Activated naive CD4-positive, alpha-beta T cell (primary cell): ENCODE data around the gene ZNRF3.
"Not testable (repeated sequence)": the region's sequence is repeated elsewhere in the genome, so short reads cannot be mapped to it uniquely, and the experiment has no call there.

Experiments
- DNase-seq, 4 experiments: peaks; one replicate each; lab custom pipeline; 2025; lab: John Stamatoyannopoulos, UW

Gene ZNRF3

DNA sequence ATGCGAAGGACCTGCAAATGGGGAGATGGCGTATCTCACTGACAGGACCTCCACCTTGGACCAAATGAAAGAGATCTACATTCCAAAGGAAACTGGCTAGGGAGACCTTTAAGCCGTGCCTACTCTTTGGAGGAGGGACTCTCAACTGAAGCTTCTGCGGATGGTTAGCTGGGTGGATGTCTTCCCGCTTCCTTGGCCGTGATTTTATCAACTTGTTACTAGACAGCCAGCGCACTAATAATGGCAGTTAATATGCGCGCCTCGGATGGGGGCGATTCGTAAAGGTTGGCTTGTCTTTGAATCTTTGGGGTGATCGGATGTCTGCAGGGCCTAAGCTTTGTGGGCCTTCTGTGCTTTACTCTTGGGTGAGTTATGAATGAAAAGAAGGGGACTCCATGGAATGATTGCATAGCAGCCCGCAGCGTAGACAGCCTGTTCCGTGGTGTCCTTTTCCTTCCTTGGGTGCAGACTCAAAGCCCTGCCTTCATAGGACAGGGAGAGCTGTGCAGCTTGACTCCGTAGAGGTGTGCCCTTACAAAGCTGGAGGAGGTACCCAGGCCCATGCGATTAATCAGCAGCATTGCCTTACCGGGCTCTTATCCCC is 1.5 kb downstream of the ZNRF3 start:
- DNase-seq: no peak

DNA sequence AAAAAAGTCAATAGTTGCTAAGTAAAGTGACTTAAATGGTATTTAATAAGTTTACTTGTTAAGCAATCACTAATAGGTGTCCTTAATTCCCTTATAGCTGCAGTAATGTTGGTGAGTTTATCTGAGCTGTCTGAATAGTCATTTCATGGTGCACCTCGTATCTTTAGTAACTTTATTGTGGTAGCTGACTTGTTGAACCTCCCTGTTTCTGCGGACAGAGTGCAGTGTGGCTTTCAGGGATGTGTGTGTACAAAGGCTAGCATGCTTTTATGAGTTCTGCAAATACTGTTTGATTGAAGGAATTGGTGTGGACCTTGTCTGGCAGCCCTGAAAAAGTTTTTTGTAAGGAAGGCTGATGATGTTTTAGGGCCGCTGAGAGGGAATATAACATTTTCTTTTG is 2.6 kb downstream of the ZNRF3 start:
- no peak for DNase-seq

DNA sequence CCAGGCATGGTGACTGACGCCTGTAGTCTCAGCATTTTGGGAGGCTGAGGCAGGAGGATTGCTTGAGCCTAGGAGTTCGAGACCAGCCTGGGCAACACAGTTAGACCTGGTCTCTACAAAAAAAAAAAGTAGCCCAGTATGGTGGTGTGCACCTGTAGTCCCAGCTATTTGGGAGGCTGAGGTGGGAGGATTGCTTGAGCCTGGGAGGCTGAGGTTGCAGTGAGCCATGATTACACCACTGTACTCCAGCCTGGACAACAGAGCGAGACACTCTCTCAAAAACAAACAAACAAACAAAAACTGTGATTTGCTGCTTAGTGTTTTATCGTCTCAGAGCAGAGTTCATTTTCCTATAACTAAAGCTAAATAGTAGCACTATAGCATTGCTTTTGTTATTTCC is 3.3 kb downstream of the ZNRF3 start:
- DNase-seq: not testable (repeated sequence)

DNA sequence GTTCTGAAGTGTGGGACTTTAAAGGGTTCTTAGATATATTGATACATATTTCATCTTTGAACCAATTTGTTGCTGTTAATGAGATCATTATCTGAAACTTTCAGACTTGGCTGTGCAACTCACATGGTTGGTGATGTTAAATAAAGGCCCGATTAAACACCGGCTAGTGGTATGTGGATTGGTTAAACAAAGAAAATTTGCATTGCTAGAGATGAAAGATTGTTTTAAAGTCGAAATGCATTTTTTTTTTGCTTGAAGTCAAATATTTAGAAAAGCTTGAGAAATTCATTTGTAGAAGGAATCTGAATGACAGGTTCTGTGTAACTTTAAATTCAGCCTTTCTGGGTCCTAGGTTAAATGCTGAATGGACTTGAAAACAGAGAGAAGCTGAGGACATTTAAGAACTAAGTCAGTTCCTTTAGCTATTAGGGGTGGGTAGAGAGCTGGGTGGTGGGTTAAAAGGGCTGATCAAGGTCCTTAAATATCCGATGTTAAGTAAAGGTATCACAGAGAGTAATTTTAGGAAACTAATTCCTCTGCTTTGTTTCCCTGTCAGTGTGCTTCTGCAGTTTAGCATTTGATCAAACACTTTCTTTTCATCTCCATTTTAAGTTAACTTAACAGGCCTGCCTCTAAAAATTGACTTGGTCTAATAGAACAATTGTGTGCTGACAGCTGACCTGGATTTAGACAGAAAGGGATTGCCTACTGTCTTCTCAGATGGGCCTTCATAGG is 4.5 kb downstream of the ZNRF3 start:
- DNase-seq: no peak

DNA sequence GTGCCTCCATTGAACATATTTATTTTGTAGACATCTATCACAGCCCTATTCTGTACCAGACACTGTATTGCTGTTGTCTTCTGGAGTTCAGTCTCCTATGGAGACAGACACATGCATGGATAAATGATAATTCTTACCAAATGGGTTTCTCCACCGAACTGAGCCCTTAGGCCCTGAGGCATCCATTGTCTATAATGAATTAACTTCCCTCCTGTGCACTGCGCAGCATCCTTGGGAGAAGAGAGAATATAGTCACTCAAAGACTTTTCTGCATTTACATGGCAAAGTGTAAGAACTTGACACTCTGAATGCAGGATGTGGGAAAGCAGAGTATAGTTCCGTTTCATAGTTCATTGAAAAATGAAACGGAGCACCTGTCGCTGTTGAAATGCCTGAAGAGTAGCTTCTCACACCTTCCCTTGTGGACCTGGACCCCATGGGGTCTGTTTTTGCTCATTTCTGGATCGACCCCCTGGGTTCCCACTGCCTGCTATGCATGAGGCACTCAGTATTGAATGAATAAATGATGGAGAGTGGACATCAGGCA is 6.2 kb downstream of the ZNRF3 start:
- no peak for DNase-seq

DNA sequence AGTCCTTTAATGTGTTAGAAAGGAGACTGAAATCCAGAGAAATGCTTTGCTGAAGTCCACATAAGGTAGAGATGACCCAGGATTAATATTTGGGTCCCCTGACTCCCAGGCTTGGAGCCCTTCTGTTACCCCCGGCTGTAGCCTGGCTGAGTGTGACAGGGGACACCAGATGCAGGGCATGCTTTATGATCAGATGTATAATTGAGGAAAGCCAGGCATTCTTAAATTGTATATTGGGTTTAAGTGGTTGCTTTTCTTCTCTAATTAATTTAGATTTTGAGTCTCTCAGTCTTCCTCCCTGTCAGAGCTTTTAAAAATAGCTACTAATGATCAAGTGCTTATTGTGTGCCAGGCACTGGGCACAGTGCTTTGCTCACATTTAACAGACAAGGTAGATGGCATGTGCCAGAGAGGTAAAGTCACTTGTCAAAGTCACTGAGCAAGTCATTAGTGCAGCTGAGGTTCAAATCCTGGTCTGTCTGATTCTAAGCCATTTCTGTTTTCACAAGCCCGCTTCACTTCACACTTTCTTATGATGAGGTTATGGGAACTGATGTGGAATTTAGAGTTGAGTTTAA is 7.9 kb downstream of the ZNRF3 start:
- no peak for DNase-seq

DNA sequence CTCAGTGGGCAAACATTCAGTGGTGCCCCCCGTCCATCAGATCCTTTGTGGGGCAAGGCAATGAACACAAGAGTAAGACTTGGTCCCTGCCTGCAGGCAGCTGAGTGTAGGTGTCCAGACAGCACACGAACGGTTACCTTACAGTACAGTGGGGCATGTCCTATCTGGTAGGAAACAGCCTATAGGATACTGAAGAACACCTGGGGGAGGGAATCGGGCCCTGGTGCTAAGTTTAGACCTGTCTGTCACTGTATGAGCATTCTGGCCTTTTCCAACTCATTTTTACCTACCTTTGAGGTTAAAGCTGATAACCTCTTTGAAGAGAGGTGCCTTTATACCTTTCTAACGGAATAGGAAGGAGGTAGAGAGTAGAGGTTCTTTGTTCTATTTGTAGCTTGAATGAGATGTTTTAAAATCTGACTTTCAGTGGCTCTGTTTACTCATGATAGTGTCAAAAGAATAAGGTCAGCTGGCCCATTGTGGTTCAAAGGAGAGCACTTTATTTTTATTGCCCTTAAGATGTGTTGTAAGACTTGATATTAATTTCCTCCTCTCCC is 8.9 kb downstream of the ZNRF3 start:
- DNase-seq: no peak

DNA sequence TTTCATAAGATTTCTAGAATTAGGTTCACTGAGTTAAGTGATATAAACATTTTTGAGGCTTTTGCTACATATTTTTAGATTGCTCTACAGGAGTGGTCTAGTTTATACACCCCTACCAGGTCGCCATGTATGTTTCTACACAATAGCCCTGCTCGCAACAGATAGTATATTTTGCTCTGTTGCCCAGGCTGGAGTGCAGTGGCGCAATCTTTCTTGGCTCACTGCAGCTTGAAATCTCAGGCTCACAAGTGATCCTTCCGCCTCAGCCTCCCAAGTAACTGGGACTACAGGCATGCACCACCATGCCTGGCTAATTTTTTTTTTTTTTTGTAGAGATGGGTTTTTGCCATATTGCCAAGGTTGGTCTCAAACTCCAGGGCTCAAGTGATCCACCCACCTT is 10.4 kb downstream of the ZNRF3 start:
- DNase-seq: no peak

DNA sequence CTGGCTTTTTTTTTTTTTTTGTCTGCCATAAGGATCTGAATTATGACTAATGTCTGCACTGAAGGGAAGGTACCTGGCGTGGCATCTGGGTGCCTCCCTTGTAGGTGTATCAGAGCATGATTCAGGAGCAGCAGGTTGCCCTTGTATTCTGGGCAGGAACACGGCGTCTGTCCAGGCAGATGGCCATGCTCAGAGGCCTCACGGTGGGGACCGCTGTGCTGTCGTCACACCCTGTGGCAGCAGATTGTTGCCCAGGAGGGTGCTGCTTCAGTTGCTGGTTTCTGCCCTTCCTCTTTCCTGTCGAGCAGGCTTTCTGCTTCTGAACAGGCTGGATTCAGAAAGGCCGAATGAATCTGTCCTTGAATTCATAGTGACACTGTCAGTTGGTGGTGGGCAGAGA is 11.0 kb downstream of the ZNRF3 start:
- no peak for DNase-seq

DNA sequence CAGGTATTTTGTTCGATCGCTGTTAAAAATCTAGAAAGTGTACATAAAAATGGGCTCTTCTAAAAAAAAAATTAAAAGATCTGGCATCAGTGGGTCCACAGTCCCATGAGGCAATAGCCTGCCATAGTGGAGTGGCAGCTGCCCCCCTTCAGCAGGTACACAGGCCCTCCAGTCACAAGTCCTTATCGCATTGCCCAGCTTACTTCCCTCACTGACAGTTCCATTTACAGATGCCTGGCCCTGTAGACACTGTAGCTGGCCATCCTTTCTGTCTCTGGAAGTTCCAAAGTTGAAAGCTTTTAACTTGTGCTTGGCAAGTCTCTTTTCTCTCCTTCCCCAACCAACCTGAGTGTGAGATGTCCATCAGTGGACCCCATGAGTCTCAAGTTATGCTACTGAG is 11.4 kb downstream of the ZNRF3 start:
- DNase-seq: no peak

DNA sequence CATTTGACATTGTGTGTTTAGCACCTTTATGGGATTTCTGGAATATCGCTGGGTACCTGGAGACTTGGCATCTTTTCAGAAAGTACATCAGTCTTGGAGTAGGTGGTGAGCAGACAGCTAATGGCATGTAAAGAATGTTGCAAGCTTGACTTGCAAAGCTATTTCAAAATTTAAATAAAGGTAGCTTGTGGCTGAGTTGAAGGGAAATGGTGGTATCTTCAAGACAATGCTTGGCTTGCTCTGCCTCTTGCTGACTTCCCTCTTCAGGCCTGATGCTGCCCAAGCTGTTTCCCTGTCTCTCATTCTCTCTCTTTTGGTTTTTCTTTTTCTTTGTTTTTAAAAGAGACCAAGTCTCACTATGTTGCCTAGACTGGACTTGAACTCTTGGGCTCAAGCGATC is 13.2 kb downstream of the ZNRF3 start:
- no peak for DNase-seq

DNA sequence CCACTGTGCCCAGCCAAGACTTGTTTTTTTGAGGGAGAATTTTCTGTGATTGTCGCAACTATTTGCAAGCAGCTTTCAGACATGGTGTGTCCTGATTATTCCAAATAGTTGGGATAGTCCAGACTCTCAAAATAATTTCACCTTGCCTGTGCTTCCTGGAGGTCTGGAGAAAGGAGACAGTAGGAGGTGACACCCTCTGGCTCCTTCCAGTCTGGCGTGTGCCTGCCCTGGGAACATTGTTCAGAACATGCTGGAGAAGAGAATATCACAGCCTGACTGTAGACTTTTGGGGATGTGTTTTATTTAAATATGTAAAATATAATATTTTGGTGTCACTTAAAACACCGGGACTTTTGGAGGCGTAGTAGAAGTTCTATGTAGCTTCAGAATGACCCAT is 14.9 kb downstream of the ZNRF3 start:
- DNase-seq: no peak

DNA sequence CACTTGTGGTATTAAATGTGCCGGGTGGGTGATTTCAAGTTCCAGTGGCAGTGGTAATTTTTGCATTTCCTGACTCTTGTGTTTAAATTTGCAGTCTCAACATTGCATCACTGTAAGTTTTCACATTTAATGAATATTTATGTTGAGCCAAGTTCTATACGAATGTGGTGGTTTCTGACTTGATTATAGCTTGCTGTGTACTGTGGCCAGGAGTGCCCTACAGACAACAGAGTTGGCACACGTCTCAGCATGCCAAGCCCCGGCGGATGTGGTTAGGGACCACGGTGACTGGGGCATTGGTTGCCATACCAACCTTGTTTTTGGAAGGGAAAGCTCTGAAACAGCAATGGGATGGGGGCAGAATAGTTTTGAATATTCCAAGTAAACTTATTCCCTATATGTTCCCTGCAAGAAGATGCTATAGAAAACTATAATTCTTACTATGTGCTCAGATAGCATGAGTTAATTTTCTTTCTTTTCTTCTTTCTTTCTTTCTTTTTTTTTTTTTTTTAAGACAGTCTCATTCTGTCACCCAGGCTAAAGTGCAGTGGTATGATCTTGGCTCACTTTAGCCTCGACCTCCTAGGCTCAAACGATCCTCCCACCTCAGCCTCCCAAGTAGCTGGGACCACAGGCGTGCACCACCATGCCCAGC is 16.0 kb downstream of the ZNRF3 start:
- DNase-seq: peak in 2 of 4 experiments; percentile 11 to 20

DNA sequence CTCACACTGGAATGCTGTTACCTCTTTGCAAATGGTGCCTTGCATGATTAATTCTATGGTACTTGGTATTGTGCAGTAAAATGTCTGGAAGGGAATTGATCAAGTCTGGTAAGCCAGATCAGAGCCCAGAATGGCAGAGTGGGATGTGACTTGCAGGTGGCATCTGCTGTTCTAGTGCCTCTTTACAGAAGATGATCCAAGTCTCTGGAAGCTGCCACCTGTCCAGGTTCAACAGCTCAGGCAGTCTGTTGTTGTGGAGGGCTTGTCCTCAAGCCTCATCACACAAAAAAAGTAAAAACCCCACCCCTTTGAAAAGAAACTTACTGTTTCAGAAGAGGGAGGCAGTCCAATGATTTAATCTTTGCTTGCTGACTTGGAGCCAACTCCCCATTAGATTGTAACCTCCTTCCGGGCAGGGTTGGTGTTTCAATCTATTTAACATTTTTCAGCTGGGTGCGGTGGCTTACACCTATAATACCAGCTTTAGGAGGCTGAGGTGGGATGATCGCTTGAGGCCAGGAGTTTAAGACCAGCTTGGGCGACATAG is 17.1 kb downstream of the ZNRF3 start:
- DNase-seq: no peak

DNA sequence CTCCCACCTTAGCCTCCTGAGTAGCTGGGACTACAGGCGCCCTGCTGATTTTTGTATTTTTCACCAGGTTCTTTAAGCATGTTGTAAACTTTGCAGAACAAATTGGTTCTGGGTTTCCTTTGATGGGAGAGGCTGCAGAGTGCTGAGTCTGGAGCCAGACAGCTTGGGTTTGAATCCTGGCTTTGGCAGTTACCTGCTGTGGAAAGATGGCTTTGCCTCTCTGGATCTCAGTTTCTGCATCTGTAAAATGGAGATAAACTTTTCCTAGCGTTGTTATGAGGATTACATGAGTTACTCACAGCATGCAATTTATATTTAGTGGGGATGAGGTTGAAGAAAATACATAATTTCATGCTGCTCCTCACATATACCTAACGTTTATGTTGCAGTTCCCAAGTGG is 19.1 kb downstream of the ZNRF3 start:
- no peak for DNase-seq

DNA sequence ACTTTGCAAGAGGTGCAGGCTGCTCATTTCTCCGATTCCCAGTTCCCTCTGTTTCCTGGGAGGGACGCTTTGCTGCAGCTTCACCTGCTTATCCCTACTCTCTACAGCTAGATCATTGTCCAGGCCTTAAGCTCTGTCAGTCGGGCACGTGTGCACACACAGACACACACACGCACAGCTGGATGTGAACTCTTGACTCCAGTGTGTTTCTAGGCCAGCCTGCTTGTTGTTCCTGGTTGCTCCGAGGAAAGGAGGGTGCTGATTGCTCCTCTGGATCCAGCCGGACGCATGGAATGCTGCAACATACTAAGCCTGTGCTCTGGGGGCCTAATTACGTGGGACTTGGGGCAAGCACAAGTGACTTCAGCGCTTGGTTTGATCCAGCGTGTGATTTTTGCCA is 19.7 kb downstream of the ZNRF3 start:
- no peak for DNase-seq

DNA sequence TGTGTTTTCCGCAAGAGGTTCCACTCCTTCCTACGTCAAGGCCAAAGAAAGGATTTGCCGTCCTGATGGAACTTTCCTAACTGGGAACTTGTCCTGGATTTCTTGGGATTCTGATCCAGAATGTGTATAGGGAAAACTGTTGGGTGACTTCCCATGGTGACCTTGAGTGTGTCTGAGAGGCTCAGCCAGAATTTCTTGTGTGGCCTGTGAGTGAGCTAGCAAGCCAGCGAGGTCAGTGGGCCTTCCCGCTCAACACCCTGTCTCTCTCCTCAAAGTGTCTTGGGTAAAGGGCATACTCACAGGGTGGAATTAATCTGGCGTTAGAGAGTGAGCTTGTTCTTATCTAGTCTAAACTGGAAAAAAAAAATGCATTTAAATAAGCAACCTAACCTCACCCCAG is 20.4 kb downstream of the ZNRF3 start:
- no peak for DNase-seq

DNA sequence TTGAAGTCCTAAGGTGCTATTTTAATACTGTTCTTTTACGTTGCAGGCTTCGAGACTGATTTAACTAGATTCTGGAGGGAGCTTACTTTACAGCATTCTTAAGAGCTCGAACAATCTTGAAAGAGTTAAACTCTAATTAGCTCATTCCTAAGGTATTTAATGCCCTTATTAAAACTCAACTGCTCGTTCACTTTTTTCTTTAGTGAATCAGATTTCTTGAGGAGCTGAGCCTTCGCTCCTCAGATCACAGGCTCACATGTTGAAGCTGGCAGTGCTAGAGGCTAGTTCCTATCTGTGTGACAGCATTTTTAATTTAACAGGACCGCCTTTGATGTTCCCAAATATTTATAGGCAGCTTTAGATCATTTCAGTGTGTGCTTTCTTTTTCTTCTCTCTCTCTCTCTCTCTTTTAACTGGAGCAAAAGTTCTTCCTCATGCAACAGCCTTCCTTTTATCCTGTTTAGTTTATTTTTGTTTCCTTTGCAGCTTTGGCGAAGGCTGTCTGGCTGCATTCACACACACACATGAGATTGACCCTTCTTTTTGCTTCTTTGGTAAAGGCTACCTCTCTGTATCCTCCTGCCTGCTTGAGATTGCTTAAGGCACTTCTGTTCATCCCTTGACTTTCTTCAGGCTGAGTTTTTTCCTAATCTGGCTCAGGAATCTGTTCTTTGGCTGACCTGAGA is 21.0 kb downstream of the ZNRF3 start:
- no peak for DNase-seq

DNA sequence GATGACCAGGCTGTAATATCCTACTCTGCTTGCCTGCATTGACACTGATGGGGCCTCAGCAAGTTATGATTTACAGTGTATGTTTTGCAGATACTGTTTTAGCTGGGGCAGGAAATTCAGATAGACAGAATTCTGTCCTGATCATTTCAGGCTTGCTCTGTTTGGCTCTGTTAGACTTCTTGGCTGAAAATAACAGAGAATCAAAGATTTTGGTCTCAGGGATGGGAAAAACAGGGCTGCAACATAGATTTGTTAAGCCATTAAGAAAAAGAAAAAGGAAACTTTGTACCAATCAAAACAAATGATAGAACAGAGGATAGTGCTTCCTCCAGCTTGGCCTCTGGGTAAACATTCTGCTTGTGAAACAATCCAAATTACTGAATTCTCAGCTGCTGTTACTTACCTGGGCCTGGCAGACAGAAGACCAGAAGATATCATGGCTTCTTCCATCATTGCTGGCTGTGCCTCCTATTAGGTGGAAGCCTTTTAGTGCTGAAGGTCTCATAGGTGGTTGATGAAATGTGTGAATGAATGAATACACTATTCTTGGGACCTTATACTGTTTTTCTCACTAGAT is 22.0 kb downstream of the ZNRF3 start:
- no peak for DNase-seq

DNA sequence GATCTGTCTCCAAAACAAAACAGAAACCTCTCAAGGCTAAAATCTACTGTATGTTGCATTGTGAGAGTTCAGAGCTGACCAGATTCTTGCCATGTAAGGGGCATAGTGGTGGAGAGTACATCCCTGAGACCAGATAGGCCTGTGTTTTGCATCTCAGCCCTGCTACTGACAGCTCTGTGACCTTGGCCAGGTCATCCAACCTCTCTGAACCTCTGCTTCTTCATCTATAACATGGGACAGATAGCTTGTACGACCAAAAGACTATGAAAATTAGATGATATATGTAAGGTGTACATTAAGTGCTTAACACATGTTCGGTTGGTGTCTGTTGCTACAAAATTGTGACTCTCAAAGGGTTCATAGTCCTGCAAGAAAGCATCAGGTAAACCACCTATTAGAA is 22.9 kb downstream of the ZNRF3 start:
- no peak for DNase-seq

DNA sequence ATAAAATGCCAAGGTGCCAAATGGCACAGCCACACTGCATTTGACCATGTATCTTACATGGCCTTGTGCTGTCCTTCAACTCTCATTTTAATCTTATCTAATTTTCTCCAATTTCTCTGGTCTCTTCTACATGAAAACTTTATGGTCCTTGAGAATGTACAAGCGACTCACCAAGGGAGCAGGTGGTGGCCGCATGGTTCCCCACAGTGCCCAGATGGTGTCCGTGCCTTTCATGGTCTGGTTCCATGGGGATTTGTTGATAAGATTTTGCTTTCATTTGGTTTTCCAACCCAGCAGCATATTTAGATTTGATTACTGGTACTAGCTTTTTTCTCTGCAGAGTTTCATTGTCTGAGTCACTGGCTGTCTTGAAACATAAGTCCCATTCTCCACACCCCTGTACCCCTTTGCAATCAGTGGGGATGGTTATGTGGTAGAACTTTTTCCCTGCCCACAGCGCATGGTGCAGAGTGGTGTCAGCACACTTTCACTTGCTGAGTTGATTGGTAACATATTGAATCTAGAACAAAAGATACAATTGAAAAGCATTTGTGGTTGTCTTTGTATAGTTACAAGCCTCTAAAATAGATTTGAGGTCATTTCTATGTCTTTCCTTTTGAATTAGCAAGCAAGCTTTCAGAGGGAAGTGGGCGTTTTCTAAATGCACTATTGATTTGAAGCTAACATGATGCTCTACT is 24.1 kb downstream of the ZNRF3 start:
- DNase-seq: no peak
